LNCAP (cell line): ENCODE data around the gene FAM209A.

Experiments used
- TF ChIP-seq, protein P1 (sequence below): fragments of 450-650 bp; IDR thresholded peaks from 2 replicates; pipeline ENCODE4 v1.5.1; 2017; ENCODE audit warnings: mild to moderate bottlenecking

Gene FAM209A

DNA sequence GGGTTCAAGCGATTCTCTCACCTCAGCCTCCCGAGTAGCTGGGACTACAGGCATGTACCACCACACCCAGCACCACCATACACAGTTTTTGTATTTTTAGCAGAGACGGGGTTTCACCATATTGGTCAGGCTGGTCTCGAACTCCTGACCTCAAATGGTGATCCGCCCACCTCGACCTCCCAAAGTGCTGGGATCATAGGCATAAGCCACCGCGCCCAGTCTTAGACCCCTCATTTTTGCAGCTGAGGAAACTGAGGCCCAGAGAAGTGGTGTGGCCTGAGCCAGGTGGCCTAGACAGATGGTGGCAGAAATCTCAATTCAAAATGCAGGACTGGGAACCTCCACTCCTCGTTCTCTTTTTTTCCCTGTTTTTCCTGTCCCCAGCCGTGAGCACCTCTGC, 12.6 kb upstream of the FAM209A start:
- TF ChIP-seq, protein P1, sequence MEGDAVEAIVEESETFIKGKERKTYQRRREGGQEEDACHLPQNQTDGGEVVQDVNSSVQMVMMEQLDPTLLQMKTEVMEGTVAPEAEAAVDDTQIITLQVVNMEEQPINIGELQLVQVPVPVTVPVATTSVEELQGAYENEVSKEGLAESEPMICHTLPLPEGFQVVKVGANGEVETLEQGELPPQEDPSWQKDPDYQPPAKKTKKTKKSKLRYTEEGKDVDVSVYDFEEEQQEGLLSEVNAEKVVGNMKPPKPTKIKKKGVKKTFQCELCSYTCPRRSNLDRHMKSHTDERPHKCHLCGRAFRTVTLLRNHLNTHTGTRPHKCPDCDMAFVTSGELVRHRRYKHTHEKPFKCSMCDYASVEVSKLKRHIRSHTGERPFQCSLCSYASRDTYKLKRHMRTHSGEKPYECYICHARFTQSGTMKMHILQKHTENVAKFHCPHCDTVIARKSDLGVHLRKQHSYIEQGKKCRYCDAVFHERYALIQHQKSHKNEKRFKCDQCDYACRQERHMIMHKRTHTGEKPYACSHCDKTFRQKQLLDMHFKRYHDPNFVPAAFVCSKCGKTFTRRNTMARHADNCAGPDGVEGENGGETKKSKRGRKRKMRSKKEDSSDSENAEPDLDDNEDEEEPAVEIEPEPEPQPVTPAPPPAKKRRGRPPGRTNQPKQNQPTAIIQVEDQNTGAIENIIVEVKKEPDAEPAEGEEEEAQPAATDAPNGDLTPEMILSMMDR = no peak

- TF ChIP-seq, protein P1 = no peak
These were observed 11.1 kb upstream of the FAM209A start for GRCh38 chr20:56513161-56514150.

DNA sequence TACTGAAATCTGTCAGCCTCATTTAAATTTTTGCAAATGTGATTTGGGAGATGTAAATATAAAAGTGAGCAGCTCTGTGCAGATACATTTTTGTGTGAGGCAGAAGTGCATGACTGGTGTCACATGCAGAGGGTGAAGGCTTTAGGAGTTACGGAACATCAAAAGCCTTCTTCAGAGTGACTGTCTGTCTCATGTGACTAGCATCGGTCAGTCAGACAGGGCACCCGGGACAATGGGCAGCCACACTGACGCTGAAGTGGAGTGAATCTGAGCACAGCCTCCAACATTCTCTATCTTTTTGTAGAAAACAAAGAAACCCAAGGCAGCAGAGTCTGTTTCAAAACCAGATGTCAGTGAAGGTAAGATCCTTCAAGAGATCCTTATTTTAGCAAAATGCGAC, 7.9 kb upstream of the FAM209A start:
- TF ChIP-seq, protein P1 = no peak

DNA sequence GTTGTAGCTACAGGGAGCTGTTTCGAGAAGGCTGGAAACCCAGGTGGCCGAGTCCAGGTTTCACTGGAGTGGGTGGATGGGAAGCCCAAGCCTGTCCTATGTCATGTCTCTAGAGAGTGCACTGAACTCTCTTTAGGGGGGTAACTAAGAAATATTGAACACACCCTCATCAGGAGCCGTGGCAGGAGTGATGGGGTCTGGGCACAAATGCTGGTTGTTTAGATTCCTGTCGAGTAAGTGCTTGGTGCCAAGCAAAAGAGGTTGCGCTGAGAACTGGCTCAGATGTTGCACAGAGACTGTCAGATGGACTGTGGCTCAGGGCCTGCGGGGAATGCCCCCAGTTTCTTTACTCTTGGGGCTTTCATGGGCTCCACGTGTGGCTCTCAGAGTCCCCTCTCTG, 7.3 kb upstream of the FAM209A start:
- TF ChIP-seq, protein P1 = no peak

- TF ChIP-seq, protein P1 = no peak
These were observed 6.9 kb upstream of the FAM209A start for GRCh38 chr20:56517641-56518040.

DNA sequence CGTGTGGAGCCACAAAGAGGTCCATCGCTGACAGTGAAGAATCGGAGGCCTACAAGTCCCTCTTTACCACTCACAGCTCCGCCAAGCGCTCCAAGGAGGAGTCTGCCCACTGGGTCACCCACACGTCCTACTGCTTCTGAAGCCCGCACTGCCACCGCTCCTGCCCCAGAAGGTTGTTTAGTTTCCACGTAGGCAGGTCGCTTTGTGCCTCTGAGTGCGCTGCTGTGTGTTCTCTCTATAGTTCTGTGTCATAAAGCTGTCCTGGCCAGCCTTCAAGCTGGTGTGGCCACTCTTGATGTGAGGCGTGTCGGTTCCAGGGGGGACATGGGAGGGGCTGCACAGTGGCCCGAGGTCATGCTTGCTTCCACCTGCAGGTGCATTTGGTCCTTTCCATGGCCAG, 6.4 kb upstream of the FAM209A start:
- TF ChIP-seq, protein P1 = no peak

- TF ChIP-seq, protein P1 = no peak
These were observed 5.7 kb upstream of the FAM209A start for GRCh38 chr20:56518721-56519398.
